K562 (cell line): ENCODE data around the gene ADGRL3. TPM values are rescaled to one million over a fixed set of nuclear protein-coding genes. Genes with fewer than 3 reads are reported as not detected.
"Not testable (repeated sequence)": the region's sequence is repeated elsewhere in the genome, so short reads cannot be mapped to it uniquely, and the experiment has no call there.

ENCODE experiments used
- ATAC-seq: fragments of 200-7000 bp; cut with Tn5 transposase; 3 replicates; pipeline ENCODE4 v1.9.1; 2020; ENCODE audit warnings: moderate library complexity
- BruUV-seq: library from RNA; stranded (reverse); fragments of 400-500 nt; replicated peaks from 2 replicates; lab custom pipeline; 2021; lab: Mats Ljungman, UMichigan
- CTCF ChIA-PET: fragments of 300-600 bp; formaldehyde crosslinking; extraction: SDS; loops from one replicate; lab custom pipeline; 2021; ENCODE audit warnings: low intra/inter-chr PET ratio; lab: Yijun Ruan, JAX
- POLR2A ChIA-PET: fragments of 300-600, 350-650 bp; sonication (Branson Sonifier 250); formaldehyde crosslinking; extraction: SDS; loops from one replicate; lab custom pipeline; 2021; ENCODE audit warnings: antibody characterized with exemption, inconsistent platforms; lab: Yijun Ruan, JAX
- DNase-seq, 4 experiments: peaks; one replicate each; pipeline versions ENCODE4 v3.0.0 to v3.0.0-alpha.2; 2011 to 2018; ENCODE audit warnings: low spot score in 3 of 4, mixed read lengths in 3 of 4; ENCODE audit errors: extremely low read depth in 1 of 4
- FAIRE-seq: peaks from 2 replicates; lab custom pipeline; 2011; peaks lifted over from hg19 to GRCh38; lab: Jason Lieb, UNC
- H2AFZ ChIP-seq: 2 replicates; pipeline ENCODE4 v1.6.0; 2011; ENCODE audit warnings: low read depth, low read length, control low read depth, inconsistent platforms
- H3K27ac ChIP-seq: fragments of 200-600 bp; 3 replicates; pipeline ENCODE4 v1.8.0; 2011; ENCODE audit warnings: low read depth, mild to moderate bottlenecking, control low read depth, inconsistent platforms, low read length, moderate library complexity, mixed read lengths; ENCODE audit errors: extremely low read depth
- H3K27me3 ChIP-seq, 2 experiments: fragments of 300-600 bp in 1 of 2; 2 replicates in 1 of 2; 3 replicates in 1 of 2; pipeline versions ENCODE4 v1.6.0 to v1.8.0; 2011; ENCODE audit warnings: inconsistent platforms in 2 of 2, low read length in 2 of 2, mild to moderate bottlenecking in 1 of 2, mixed read lengths in 1 of 2, moderate library complexity in 1 of 2; ENCODE audit not compliant: control insufficient read depth in 2 of 2, insufficient read depth in 2 of 2
- H3K36me3 ChIP-seq: fragments of 300-600 bp; 3 replicates; pipeline ENCODE4 v1.8.0; 2011; ENCODE audit warnings: mild to moderate bottlenecking, low read length, inconsistent platforms; ENCODE audit not compliant: control insufficient read depth, insufficient read depth
- H3K4me1 ChIP-seq, 2 experiments: fragments of 200-600 bp in 1 of 2; replicated peaks in 1 of 2; 2 replicates in 1 of 2; 3 replicates in 1 of 2; pipeline versions ENCODE4 v1.5.1 to v1.8.0; 2011; ENCODE audit warnings: inconsistent platforms in 2 of 2, low read length in 2 of 2, mild to moderate bottlenecking in 1 of 2, mixed read lengths in 1 of 2, moderate library complexity in 1 of 2; ENCODE audit not compliant: control insufficient read depth in 2 of 2, insufficient read depth in 2 of 2
- H3K4me2 ChIP-seq: 2 replicates; pipeline ENCODE4 v1.6.1; 2011; ENCODE audit warnings: low read length, control low read depth, inconsistent platforms, mixed read lengths; ENCODE audit not compliant: insufficient read depth
- H3K4me3 ChIP-seq: fragments of 200-600 bp; sonication (generic), shearing (Covaris generic); 2 replicates; pipeline ENCODE4 v1.5.1; 2016; ENCODE audit warnings: control low read depth, inconsistent platforms
- H3K79me2 ChIP-seq: fragments of 200-600 bp; 3 replicates; pipeline ENCODE4 v1.8.0; 2011; ENCODE audit warnings: low read length, inconsistent platforms; ENCODE audit not compliant: control insufficient read depth, insufficient read depth
- H3K9ac ChIP-seq, 2 experiments: 2 replicates each; pipeline versions ENCODE4 v1.6.0 to v1.6.1; 2011; ENCODE audit warnings: low read depth in 2 of 2, low read length in 2 of 2, control low read depth in 1 of 2, inconsistent platforms in 1 of 2, mild to moderate bottlenecking in 1 of 2, mixed read lengths in 1 of 2; ENCODE audit not compliant: insufficient read depth in 1 of 2
- H3K9me1 ChIP-seq: one replicate; pipeline ENCODE4 v1.6.0; 2011; ENCODE audit warnings: inconsistent platforms, mild to moderate bottlenecking, low read length, moderate library complexity; ENCODE audit not compliant: control insufficient read depth, insufficient read depth
- H3K9me3 ChIP-seq: replicated peaks from 2 replicates; pipeline ENCODE4 v1.5.1; 2011; ENCODE audit warnings: low read depth, low read length, inconsistent platforms; ENCODE audit not compliant: control insufficient read depth, insufficient read depth
- H4K20me1 ChIP-seq: replicated peaks from 2 replicates; pipeline ENCODE4 v1.6.1; 2011; ENCODE audit warnings: low read length, inconsistent platforms, mixed read lengths; ENCODE audit not compliant: control insufficient read depth, insufficient read depth
- ETS1 ChIP-seq: conservative IDR thresholded peaks from 2 replicates; pipeline ENCODE4 v1.6.1; 2011; ENCODE audit warnings: low read depth, mild to moderate bottlenecking, low read length; ENCODE audit not compliant: control insufficient read depth
- TAF1 ChIP-seq: IDR thresholded peaks from 2 replicates; pipeline ENCODE4 v1.6.1; 2011; ENCODE audit warnings: mild to moderate bottlenecking, low read length, moderate library complexity; ENCODE audit not compliant: insufficient read depth, control insufficient read depth, severe bottlenecking; ENCODE audit errors: extremely low read depth
- WGBS: fragments of 100-300 bp; shearing (Covaris generic); methylation state at CpG from one replicate; pipeline ENCODE4 v1.1.6; 2016; ENCODE audit warnings: low coverage, mixed read lengths; ENCODE audit not compliant: insufficient coverage; ENCODE audit errors: missing lambda C conversion rate; 5-methylcytosine and 5-hydroxymethylcytosine counted together
- in situ Hi-C: fragments of 300-500 bp; cut with MboI; formaldehyde crosslinking; loops from 4 replicates; pipeline ENCODE4 v1.15.0; 2018; ENCODE audit warnings: inconsistent platforms, mixed read lengths
- intact Hi-C: fragments of 100-400 bp; cut with micrococcal nuclease; formaldehyde crosslinking; loops from 2 replicates; pipeline ENCODE4 v1.14.2; 2022
- polyA plus RNA-seq, 8 experiments: library from polyadenylated mRNA; depleted of rRNA in 4 of 8; stranded (reverse) in 5 of 8; unstranded in 3 of 8; fragments of >200 nt; fragmentation: Nextera tagmentation in 2 of 8; fragmentation: Illumina TruSeq in 1 of 8; extraction: Ambion mirVana in 2 of 8; extraction: Trizol in 1 of 8; gene quantifications; 2 replicates each; pipeline versions ENCODE4 v1.2.1 to v1.2.3, GENCODE V29; 2011 to 2014; ENCODE audit warnings: inconsistent platforms in 1 of 8, missing spikeins in 1 of 8
- total RNA-seq, 7 experiments: library from RNA; depleted of rRNA in 6 of 7; stranded (reverse); fragments of >200 nt in 6 of 7; fragmentation: Illumina TruSeq in 2 of 7; extraction: Trizol in 2 of 7; gene quantifications; 2 replicates each; pipeline versions ENCODE4 v1.2.1 to v1.2.3, GENCODE V29; 2011 to 2021; ENCODE audit warnings: low replicate concordance in 1 of 7

ADGRL3 gene
- total and polyA plus RNA-seq, 9 of the 15 experiments (the other 6 are each of a cell fraction or from before 2014, with no cell fraction given) = 0.03 to 0.14 (median 0.04) TPM; not detected in 2

DNA sequence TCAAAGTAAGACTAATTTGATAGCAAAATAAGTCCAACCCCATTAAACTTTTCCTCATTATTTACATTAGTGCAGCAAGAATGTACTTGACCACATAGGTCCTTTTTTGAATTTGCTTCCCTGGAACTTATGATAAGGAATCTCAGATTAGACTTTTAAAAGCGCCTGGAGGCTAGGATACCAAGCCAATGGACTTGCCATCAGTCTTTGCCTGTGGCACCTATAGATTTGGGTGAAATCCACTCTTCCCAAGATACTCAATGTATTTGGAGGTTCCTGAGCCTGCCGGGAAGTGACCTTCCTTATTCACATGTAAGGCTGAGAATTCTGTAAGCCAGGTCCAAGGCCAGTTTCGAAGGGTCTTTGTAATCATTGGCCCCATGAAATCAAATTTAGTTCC, 553.6 kb downstream of the ADGRL3 start (continued):
- TF ChIP-seq ETS1 = no peak
- TF ChIP-seq TAF1 = no peak

- H2AFZ ChIP-seq, H3K4me1 ChIP-seq, H3K9me1 ChIP-seq, H3K9ac ChIP-seq, FAIRE-seq, H3K27ac ChIP-seq, H3K79me2 ChIP-seq, H3K36me3 ChIP-seq, H3K4me3 ChIP-seq, H3K27me3 ChIP-seq, H3K4me2 ChIP-seq, BruUV-seq, in situ Hi-C loops, POLR2A ChIA-PET, H3K9me3 ChIP-seq, H4K20me1 ChIP-seq, CTCF ChIA-PET, DNase-seq, ATAC-seq, intact Hi-C loops: not testable (repeated sequence)
- WGBS = 0% methylated on average over 5 of the region's 5 CpGs
These were observed 556.8 kb downstream of the ADGRL3 start for GRCh38 chr4:61756937-61757336.

- H3K4me1 ChIP-seq, H4K20me1 ChIP-seq, in situ Hi-C loops, H3K27me3 ChIP-seq, H3K9ac ChIP-seq, intact Hi-C loops, H3K9me1 ChIP-seq, DNase-seq, H3K4me3 ChIP-seq, BruUV-seq, POLR2A ChIA-PET, H3K9me3 ChIP-seq, H2AFZ ChIP-seq, ATAC-seq, H3K4me2 ChIP-seq, H3K36me3 ChIP-seq, H3K79me2 ChIP-seq, CTCF ChIA-PET, H3K27ac ChIP-seq, FAIRE-seq: not testable (repeated sequence)
- 0% methylated on average over 1 of the region's 1 CpG for WGBS
These were observed 557.9 kb downstream of the ADGRL3 start for GRCh38 chr4:61757983-61758382.

DNA sequence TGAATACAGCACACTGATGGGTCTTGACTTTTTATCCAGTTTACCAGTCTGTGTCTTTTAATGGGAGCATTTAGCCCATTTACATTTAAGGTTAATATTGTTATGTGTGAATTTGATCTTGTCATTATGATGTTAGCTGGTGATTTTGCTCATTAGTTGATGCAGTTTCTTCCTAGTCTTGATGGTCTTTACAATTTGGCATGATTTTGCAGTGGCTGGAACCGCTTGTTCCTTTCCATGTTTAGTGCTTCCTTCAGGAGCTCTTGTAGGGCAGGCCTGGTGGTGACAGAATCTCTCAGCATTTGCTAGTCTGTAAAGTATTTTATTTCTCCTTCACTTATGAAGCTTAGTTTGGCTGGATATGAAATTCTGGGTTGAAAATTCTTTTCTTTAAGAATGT, 558.5 kb downstream of the ADGRL3 start:
- H2AFZ ChIP-seq, H4K20me1 ChIP-seq, H3K9me3 ChIP-seq, H3K79me2 ChIP-seq, H3K27me3 ChIP-seq, FAIRE-seq, POLR2A ChIA-PET, H3K4me3 ChIP-seq, H3K4me1 ChIP-seq, BruUV-seq, H3K9ac ChIP-seq, in situ Hi-C loops, intact Hi-C loops, ATAC-seq, H3K9me1 ChIP-seq, H3K27ac ChIP-seq, DNase-seq, CTCF ChIA-PET, H3K4me2 ChIP-seq, H3K36me3 ChIP-seq: not testable (repeated sequence)
- WGBS = 7% methylated on average over 1 of the region's 1 CpG
